Loucy (cell line): ENCODE data around the gene ARHGAP20.

Experiments
- EZH2phosphoT487 ChIP-seq: fragments of 200-600 bp; IDR thresholded peaks from 2 replicates; pipeline ENCODE4 v1.6.1; 2018; ENCODE audit warnings: antibody characterized with exemption, mild to moderate bottlenecking, moderate library complexity, borderline replicate concordance
- TF ChIP-seq, protein P1 (sequence below): fragments of 200-600 bp; sonication (generic); conservative IDR thresholded peaks from 2 replicates; pipeline ENCODE4 v1.5.1; 2014; ENCODE audit warnings: mild to moderate bottlenecking, antibody characterized with exemption, low read length

DNA sequence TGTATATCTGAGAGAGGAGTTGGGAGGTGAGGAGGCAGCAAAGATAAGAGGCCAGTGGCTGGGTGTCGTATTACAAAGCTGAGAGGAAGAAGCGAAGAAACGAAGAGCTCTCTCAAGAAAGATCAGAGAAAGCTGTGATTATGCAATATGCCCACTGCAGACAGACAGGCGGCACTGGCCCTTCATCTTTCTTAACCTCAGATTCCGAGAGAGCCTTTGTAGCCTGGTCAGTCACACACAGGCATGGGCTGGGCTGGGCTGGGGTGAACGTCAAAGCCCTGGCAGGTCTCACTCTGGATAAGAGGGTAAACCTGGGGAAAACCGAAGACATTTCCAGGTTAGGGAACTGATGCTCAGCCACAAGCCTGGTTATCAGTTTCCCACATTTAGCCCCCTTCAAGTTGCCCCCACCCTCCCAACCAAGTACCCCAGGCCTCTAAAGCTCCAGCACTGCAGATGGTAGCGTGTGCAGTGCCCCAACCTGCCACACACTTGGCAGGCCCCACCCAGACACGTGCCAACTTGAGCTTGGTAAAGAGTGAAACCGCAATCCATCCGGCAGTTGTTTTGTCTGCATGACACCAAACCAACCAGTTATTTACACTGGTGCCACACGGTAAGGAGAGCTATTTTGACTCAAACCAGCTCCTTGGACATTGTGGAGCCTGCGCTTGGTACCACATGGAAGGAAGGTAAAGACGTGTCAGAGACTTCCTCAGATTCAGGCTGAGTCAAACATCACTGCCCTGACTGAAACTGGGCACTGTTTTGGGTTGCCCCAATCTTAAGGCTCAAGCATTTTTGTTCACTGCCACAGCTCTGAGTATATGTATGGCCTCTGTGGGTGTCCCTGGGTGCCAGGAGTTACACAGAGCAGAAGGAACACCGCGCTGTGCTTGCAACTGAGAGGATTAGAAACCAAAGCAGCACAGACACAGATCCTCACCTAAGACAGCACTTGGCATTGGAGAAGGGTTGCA lies 146.6 kb downstream of the ARHGAP20 start:
- TF ChIP-seq, protein P1, sequence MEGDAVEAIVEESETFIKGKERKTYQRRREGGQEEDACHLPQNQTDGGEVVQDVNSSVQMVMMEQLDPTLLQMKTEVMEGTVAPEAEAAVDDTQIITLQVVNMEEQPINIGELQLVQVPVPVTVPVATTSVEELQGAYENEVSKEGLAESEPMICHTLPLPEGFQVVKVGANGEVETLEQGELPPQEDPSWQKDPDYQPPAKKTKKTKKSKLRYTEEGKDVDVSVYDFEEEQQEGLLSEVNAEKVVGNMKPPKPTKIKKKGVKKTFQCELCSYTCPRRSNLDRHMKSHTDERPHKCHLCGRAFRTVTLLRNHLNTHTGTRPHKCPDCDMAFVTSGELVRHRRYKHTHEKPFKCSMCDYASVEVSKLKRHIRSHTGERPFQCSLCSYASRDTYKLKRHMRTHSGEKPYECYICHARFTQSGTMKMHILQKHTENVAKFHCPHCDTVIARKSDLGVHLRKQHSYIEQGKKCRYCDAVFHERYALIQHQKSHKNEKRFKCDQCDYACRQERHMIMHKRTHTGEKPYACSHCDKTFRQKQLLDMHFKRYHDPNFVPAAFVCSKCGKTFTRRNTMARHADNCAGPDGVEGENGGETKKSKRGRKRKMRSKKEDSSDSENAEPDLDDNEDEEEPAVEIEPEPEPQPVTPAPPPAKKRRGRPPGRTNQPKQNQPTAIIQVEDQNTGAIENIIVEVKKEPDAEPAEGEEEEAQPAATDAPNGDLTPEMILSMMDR, result no peak
- TF ChIP-seq EZH2phosphoT487, result no peak
